Activated CD8-positive, alpha-beta memory T cell treated with anti-CD3 and anti-CD28 coated beads for 1 hour (primary cell): Measurements from ENCODE around the gene SMARCA1.

Source experiments
- DNase-seq, 2 donors: peaks; one replicate each; pipeline ENCODE4 v3.0.0-alpha.2; 2020; ENCODE audit warnings: low read depth in 1 of 2; ENCODE audit errors: extremely low read depth in 1 of 2

The SMARCA1 gene

GRCh38 chrX:129472116-129472515 is 51.2 kb downstream of the SMARCA1 start:
- DNase-seq, result no peak

- no peak for DNase-seq
Measured at GRCh38 chrX:129462707-129463106, 60.6 kb downstream of the SMARCA1 start.

GRCh38 chrX:129461801-129462456 is 61.4 kb downstream of the SMARCA1 start:
- no peak for DNase-seq

- DNase-seq, result no peak
Measured at GRCh38 chrX:129452523-129452922, 70.8 kb downstream of the SMARCA1 start.

- no peak for DNase-seq
Measured at GRCh38 chrX:129450123-129450522, 73.2 kb downstream of the SMARCA1 start.

GRCh38 chrX:129449148-129449547 is 74.1 kb downstream of the SMARCA1 start:
- DNase-seq, result no peak

- DNase-seq, result no peak
Measured at GRCh38 chrX:129445436-129445835, 77.9 kb downstream of the SMARCA1 start.

GRCh38 chrX:129433945-129434344 is 89.3 kb downstream of the SMARCA1 start:
- no peak for DNase-seq

GRCh38 chrX:129433461-129433860 is 89.8 kb downstream of the SMARCA1 start:
- no peak for DNase-seq

- no peak for DNase-seq
Measured at GRCh38 chrX:129427267-129427666, 96.0 kb downstream of the SMARCA1 start.

- DNase-seq, result no peak
Measured at GRCh38 chrX:129423191-129423590, 100.1 kb downstream of the SMARCA1 start.

GRCh38 chrX:129404670-129405008 is 118.7 kb downstream of the SMARCA1 start:
- DNase-seq, result no peak

GRCh38 chrX:129403974-129404669 is 119.2 kb downstream of the SMARCA1 start:
- DNase-seq, result no peak
